Neural cell (in vitro differentiated cells): Measurements from ENCODE around the gene ABI3BP. TPM values are rescaled to one million over a fixed set of nuclear protein-coding genes. Genes with fewer than 3 reads are reported as not detected.

ENCODE experiments used
- H2AFZ ChIP-seq: fragments of 200-600, 300-800 bp; sonication (generic), shearing (Covaris generic); 2 replicates; pipeline ENCODE4 v1.6.0; 2014; ENCODE audit warnings: low read depth, mild to moderate bottlenecking, antibody characterized with exemption, low read length, moderate library complexity
- H3F3A ChIP-seq: fragments of 200-600 bp; shearing (Covaris generic); 2 replicates; pipeline ENCODE4 v1.6.1; 2016; ENCODE audit warnings: mild to moderate bottlenecking, moderate library complexity, mixed read lengths, antibody characterized with exemption, low read length; ENCODE audit not compliant: insufficient read depth, poor library complexity, severe bottlenecking
- H3K27ac ChIP-seq: fragments of 200-600, 300-800 bp; sonication (generic), shearing (Covaris generic); 2 replicates; pipeline ENCODE4 v1.5.1; 2014; ENCODE audit warnings: mild to moderate bottlenecking, low read length, moderate library complexity
- H3K27me3 ChIP-seq: fragments of 300-800, 200-600 bp; sonication (generic), shearing (Covaris generic); 2 replicates; pipeline ENCODE4 v1.6.0; 2014; ENCODE audit warnings: mild to moderate bottlenecking, low read depth, low read length, moderate library complexity; ENCODE audit not compliant: insufficient read depth
- H3K36me3 ChIP-seq: fragments of 300-800, 200-600 bp; sonication (generic), shearing (Covaris generic); 2 replicates; pipeline ENCODE4 v1.5.1; 2014; ENCODE audit warnings: mild to moderate bottlenecking, antibody characterized with exemption, low read length, moderate library complexity; ENCODE audit not compliant: insufficient read depth
- H3K4me2 ChIP-seq: fragments of 300-800, 200-600 bp; sonication (generic), shearing (Covaris generic); 2 replicates; pipeline ENCODE4 v1.6.0; 2014; ENCODE audit warnings: mild to moderate bottlenecking, low read length
- H3K4me3 ChIP-seq: fragments of 300-800, 200-600 bp; sonication (generic), shearing (Covaris generic); 2 replicates; pipeline ENCODE4 v1.5.1; 2014; ENCODE audit warnings: mild to moderate bottlenecking, low read length, moderate library complexity
- H3K79me2 ChIP-seq: fragments of 200-600 bp; shearing (Covaris generic); replicated peaks from 2 replicates; pipeline ENCODE4 v1.6.0; 2014; ENCODE audit warnings: mild to moderate bottlenecking, low read length, moderate library complexity; ENCODE audit not compliant: insufficient read depth
- H3K9ac ChIP-seq: fragments of 300-800, 200-600 bp; sonication (generic), shearing (Covaris generic); 2 replicates; pipeline ENCODE4 v1.6.1; 2016; ENCODE audit warnings: mild to moderate bottlenecking, low read length, mixed read lengths
- H3K9me2 ChIP-seq: fragments of 200-600 bp; shearing (Covaris generic); 2 replicates; pipeline ENCODE4 v1.6.1; 2016; ENCODE audit warnings: mild to moderate bottlenecking, low read length, mixed read lengths; ENCODE audit not compliant: insufficient read depth
- H3K9me3 ChIP-seq: fragments of 200-600, 300-800 bp; sonication (generic), shearing (Covaris generic); 2 replicates; pipeline ENCODE4 v1.6.1; 2016; ENCODE audit warnings: mild to moderate bottlenecking, mixed run types, low read length, moderate library complexity, mixed read lengths
- H4K20me1 ChIP-seq: fragments of 200-600 bp; shearing (Covaris generic); 2 replicates; pipeline ENCODE4 v1.6.1; 2016; ENCODE audit warnings: mild to moderate bottlenecking, mixed run types; ENCODE audit not compliant: insufficient read depth
- EP300 ChIP-seq: fragments of 450-650 bp; conservative IDR thresholded peaks from 2 replicates; pipeline ENCODE4 v1.6.1; 2014; ENCODE audit warnings: antibody characterized with exemption, mild to moderate bottlenecking, moderate library complexity; ENCODE audit not compliant: poor library complexity, severe bottlenecking
- EZH2 ChIP-seq: fragments of 200-600, 300-800 bp; shearing (Covaris generic), sonication (generic); IDR thresholded peaks from 2 replicates; pipeline ENCODE4 v1.6.1; 2014; ENCODE audit warnings: antibody characterized with exemption, low read length, borderline replicate concordance, mild to moderate bottlenecking; ENCODE audit not compliant: insufficient read depth, poor library complexity, severe bottlenecking
- MXI1 ChIP-seq: fragments of 450-650 bp; conservative IDR thresholded peaks from 2 replicates; pipeline ENCODE4 v1.6.1; 2014; ENCODE audit warnings: antibody characterized with exemption, mild to moderate bottlenecking; ENCODE audit not compliant: poor library complexity, severe bottlenecking
- POLR2AphosphoS5 ChIP-seq: IDR thresholded peaks from 2 replicates; pipeline ENCODE4 v1.6.1; 2012
- RAD21 ChIP-seq: fragments of 450-650 bp; conservative IDR thresholded peaks from 2 replicates; pipeline ENCODE4 v1.6.1; 2014; ENCODE audit warnings: antibody characterized with exemption, mild to moderate bottlenecking, moderate library complexity
- SMC3 ChIP-seq: fragments of 450-650 bp; conservative IDR thresholded peaks from 2 replicates; pipeline ENCODE4 v1.6.1; 2014; ENCODE audit warnings: antibody characterized with exemption, mild to moderate bottlenecking, moderate library complexity; ENCODE audit not compliant: poor library complexity
- TAF1 ChIP-seq: IDR thresholded peaks from 2 replicates; pipeline ENCODE4 v1.6.1; 2012; ENCODE audit warnings: low read depth
- polyA plus RNA-seq: library from polyadenylated mRNA; depleted of rRNA; stranded (reverse); fragments of >200 nt; gene quantifications from 2 replicates; pipeline ENCODE4 v1.2.3, GENCODE V29; 2014
- TF ChIP-seq, protein P1 (sequence below): IDR thresholded peaks from 2 replicates; pipeline ENCODE4 v1.6.1; 2012; ENCODE audit warnings: borderline replicate concordance
- TF ChIP-seq, protein P2 (sequence below): fragments of 450-650 bp; IDR thresholded peaks from 2 replicates; pipeline ENCODE4 v1.5.1; 2014; ENCODE audit warnings: antibody characterized with exemption, mild to moderate bottlenecking, moderate library complexity; ENCODE audit not compliant: poor library complexity, severe bottlenecking

ABI3BP gene
- polyA plus RNA-seq, 1 donor from 2014 or later = not detected

- Histone ChIP-seq H2AFZ (no peak overlapping the region), H3K4me3 (no peak overlapping the region), H3K27me3 (no peaks in the 10 kb centered on the region), H3K79me2 (no peaks in the 10 kb centered on the region), H3K4me2 (no peak overlapping the region), H3K36me3 (no peaks in the 10 kb centered on the region), H4K20me1 (no peaks in the 10 kb centered on the region), H3K9me3 (no peaks in the 10 kb centered on the region), H3K27ac (no peak overlapping the region), H3K9ac (no peak overlapping the region), H3K9me2 (no peaks in the 10 kb centered on the region), H3F3A (no peaks in the 10 kb centered on the region)
- TF ChIP-seq POLR2AphosphoS5 = peak; percentile 36
- peak; percentile 16 for TF ChIP-seq EP300
- TF ChIP-seq EZH2 = no peak
Observed at GRCh38 chr3:100879195-100879810, 113.9 kb downstream of the ABI3BP start.

GRCh38 chr3:100877286-100877685 is 115.9 kb downstream of the ABI3BP start:
- H3K9me2 ChIP-seq = no peaks in the 10 kb centered on the region
- no peaks in the 10 kb centered on the region for H3F3A ChIP-seq
- no peaks in the 10 kb centered on the region for H3K9me3 ChIP-seq
- H3K27me3 ChIP-seq = no peaks in the 10 kb centered on the region
- H2AFZ ChIP-seq = no peak overlapping the region
- H3K27ac ChIP-seq = no peak overlapping the region
- H3K9ac ChIP-seq = no peak overlapping the region
- H3K4me3 ChIP-seq = no peak overlapping the region
- TF ChIP-seq TAF1 (no peak), EP300 (no peak), MXI1 (no peak), SMC3 (no peak), RAD21 (no peak), POLR2AphosphoS5 (no peak), EZH2 (no peak)
- TF ChIP-seq, protein P1, sequence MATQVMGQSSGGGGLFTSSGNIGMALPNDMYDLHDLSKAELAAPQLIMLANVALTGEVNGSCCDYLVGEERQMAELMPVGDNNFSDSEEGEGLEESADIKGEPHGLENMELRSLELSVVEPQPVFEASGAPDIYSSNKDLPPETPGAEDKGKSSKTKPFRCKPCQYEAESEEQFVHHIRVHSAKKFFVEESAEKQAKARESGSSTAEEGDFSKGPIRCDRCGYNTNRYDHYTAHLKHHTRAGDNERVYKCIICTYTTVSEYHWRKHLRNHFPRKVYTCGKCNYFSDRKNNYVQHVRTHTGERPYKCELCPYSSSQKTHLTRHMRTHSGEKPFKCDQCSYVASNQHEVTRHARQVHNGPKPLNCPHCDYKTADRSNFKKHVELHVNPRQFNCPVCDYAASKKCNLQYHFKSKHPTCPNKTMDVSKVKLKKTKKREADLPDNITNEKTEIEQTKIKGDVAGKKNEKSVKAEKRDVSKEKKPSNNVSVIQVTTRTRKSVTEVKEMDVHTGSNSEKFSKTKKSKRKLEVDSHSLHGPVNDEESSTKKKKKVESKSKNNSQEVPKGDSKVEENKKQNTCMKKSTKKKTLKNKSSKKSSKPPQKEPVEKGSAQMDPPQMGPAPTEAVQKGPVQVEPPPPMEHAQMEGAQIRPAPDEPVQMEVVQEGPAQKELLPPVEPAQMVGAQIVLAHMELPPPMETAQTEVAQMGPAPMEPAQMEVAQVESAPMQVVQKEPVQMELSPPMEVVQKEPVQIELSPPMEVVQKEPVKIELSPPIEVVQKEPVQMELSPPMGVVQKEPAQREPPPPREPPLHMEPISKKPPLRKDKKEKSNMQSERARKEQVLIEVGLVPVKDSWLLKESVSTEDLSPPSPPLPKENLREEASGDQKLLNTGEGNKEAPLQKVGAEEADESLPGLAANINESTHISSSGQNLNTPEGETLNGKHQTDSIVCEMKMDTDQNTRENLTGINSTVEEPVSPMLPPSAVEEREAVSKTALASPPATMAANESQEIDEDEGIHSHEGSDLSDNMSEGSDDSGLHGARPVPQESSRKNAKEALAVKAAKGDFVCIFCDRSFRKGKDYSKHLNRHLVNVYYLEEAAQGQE = no peak
- TF ChIP-seq, protein P2, sequence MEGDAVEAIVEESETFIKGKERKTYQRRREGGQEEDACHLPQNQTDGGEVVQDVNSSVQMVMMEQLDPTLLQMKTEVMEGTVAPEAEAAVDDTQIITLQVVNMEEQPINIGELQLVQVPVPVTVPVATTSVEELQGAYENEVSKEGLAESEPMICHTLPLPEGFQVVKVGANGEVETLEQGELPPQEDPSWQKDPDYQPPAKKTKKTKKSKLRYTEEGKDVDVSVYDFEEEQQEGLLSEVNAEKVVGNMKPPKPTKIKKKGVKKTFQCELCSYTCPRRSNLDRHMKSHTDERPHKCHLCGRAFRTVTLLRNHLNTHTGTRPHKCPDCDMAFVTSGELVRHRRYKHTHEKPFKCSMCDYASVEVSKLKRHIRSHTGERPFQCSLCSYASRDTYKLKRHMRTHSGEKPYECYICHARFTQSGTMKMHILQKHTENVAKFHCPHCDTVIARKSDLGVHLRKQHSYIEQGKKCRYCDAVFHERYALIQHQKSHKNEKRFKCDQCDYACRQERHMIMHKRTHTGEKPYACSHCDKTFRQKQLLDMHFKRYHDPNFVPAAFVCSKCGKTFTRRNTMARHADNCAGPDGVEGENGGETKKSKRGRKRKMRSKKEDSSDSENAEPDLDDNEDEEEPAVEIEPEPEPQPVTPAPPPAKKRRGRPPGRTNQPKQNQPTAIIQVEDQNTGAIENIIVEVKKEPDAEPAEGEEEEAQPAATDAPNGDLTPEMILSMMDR = no peak
- H3K79me2 ChIP-seq = no peaks in the 10 kb centered on the region
- no peaks in the 10 kb centered on the region for H3K36me3 ChIP-seq
- H3K4me2 ChIP-seq = no peak overlapping the region
- H4K20me1 ChIP-seq = no peaks in the 10 kb centered on the region
